Raji (cell line): ENCODE results near the gene ATP6V0E1.

Experiments used
- POLR2A ChIP-seq: IDR thresholded peaks from 2 replicates; pipeline ENCODE4 v1.6.1; 2011; ENCODE audit warnings: low read depth, low read length, control low read depth; ENCODE audit not compliant: insufficient read depth

Gene ATP6V0E1

GRCh38 chr5:173039188-173039587 is 55.6 kb downstream of the ATP6V0E1 start:
- no peak for TF ChIP-seq POLR2A

DNA sequence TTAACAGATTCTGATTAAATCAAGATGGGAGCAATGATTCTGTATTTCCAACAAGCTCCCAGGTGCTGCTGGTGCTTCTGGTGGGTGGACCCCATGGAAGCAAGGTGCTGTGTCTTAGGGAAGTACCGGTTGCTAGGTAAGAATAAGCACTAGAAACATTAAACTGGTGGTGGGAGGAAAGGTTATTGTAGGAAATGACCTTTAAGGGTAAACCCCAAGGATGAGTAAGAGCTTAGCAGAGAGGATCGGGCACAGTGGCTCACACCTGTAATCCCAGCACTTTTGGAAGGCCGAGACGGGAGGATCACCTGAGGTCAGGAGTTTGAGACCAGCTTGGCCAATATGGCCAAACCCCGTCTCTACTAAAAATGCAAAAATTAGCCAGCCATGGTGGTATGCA is 56.4 kb downstream of the ATP6V0E1 start:
- no peak for TF ChIP-seq POLR2A

GRCh38 chr5:173041881-173042762 is 58.6 kb downstream of the ATP6V0E1 start:
- no peak for TF ChIP-seq POLR2A

GRCh38 chr5:173042763-173043107 is 59.2 kb downstream of the ATP6V0E1 start:
- no peak for TF ChIP-seq POLR2A

GRCh38 chr5:173045474-173045873 is 61.9 kb downstream of the ATP6V0E1 start:
- TF ChIP-seq POLR2A: no peak

DNA sequence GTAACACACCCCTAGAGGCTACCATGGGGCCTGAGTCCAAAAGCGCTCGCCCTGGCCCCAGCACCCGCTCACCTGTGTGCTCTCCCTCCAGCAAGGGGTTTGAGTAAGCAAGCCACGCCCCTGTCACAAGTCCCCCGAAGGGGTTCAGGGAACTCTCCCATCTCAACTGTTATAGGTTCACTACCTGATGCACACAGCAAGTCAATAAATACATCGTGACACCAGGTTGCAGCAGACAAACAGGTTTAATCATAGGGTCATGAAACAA is 64.2 kb downstream of the ATP6V0E1 start:
- TF ChIP-seq POLR2A: no peak

GRCh38 chr5:173050791-173051190 is 67.2 kb downstream of the ATP6V0E1 start:
- TF ChIP-seq POLR2A: no peak

- no peak for TF ChIP-seq POLR2A
Observed at GRCh38 chr5:173051746-173052145, 68.2 kb downstream of the ATP6V0E1 start.

DNA sequence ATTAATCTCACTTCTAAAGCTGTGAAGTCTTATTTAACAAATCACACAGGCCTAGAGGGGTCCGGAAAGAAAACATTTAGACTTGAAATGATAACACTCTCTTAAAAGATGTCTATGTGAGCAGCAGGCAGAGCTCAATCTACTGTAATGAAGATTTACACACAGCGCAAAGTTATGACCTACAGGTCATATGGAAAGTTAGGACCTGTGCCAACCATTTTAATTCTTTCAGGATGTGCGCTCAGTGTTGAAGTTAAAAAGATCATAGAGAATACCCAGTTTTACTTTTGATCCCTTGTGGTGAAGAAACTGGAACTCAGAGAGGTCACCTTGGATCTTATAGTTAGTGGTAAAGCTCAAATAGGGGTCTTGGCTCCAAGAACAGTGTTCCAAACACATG is 69.5 kb downstream of the ATP6V0E1 start:
- no peak for TF ChIP-seq POLR2A

DNA sequence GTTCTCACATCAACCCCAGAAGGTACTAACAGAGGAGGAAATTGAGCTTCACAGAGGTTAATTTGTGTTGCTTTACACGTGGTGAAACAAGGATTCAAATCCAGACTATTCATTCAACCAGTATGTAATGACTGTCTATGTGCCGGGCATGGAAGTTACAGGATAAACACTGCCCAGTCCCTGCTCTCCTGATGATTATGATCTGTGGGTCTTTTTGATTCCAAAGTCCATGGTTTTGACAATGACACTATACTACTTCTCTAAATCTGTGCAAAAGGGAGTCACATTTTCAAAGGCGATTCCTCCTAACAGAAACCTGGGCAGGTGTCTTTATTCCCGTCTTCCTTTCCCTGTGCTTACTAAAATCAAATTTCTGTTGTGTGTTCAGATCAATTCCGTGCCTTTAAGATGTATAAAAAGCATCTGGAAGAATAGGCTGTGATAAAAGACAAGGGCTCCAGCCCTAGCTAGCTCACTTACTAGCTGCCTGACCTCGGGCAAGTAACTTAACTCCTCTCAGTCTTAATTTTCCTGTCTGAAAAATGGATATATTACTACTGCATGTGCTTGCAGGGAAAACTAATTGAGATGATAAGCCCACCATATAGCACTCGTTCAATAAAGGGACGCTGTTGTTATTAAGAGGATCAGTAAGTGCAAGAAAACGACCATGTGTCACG is 71.6 kb downstream of the ATP6V0E1 start:
- TF ChIP-seq POLR2A: no peak

DNA sequence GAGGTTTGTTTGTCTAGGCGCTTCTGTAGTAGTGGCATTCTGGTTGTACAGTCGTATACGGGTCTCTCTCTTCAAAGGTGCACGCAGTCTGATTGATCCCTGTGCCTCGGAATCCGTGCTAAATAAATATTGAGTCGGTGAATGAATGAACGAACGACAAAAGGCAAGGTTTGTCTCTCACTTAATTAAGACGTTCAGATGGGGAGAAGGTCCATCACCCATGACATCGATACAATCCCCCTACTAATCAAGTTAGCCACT is 72.1 kb downstream of the ATP6V0E1 start:
- no peak for TF ChIP-seq POLR2A

GRCh38 chr5:173055983-173056782 is 72.6 kb downstream of the ATP6V0E1 start, which contains the start of gene CREBRF:
Gene CREBRF (plus strand): TSS chr5:173056352. CDS start chr5:173080776, 24,424 bp downstream.
- TF ChIP-seq POLR2A: peak; percentile 91

DNA sequence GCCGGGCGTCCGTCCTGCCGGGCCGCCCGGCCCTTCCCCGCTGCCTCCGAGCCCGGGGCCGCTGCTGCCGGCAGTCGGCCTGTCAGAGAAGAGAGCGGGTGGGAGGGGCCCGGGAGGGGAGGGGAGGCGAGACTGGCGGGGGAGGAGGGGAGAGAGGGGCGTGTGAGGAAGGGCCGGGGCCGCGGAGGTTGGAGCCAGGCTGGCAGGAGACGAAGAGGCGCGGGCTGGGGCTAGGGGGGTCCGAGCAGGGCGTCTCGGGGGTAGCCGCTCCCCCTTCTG is 73.2 kb downstream of the ATP6V0E1 start:
- TF ChIP-seq POLR2A: no peak; the same call in 1 of the 2 replicates

GRCh38 chr5:173057062-173057924 is 73.7 kb downstream of the ATP6V0E1 start:
- peak; percentile 69 for TF ChIP-seq POLR2A

DNA sequence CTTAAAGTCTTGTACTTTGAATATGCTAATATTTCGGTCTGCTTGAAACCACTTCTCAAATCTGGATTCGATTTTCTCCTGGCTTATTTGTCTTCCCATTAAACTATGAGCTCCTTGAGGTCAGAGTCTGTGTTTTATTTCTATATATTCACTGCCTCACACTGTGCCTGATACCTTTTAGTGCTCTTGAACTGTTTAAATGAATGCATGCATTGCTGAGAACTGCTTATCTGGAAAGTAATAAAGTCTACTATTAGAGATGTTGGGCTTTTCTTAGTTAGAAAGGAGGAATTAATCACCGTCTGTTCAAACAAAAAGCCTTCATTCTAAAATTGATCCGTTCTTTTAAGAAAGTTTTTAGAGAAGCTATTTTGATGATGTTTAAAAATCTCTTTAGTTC is 78.6 kb downstream of the ATP6V0E1 start:
- no peak for TF ChIP-seq POLR2A
